H1 (cell line): ENCODE data around the gene PPARA. TPM values are rescaled to one million over a fixed set of nuclear protein-coding genes. Genes with fewer than 3 reads are reported as not detected.

Experiments used
- CTCF ChIA-PET: fragments of 300-600 bp; sonication (Branson Sonifier 250); formaldehyde crosslinking; loops from one replicate; lab custom pipeline; 2021; ENCODE audit not compliant: partially characterized antibody; lab: Charles Lee
- POLR2A ChIA-PET: fragments of 300-600 bp; sonication (Branson Sonifier 250); formaldehyde crosslinking; loops from one replicate; lab custom pipeline; 2021; ENCODE audit warnings: inconsistent platforms; ENCODE audit not compliant: partially characterized antibody; lab: Charles Lee
- DNase-seq, 2 experiments: peaks; one replicate each; pipeline versions ENCODE4 v3.0.0 to v3.0.0-alpha.2; 2010 to 2022; ENCODE audit warnings: low spot score in 2 of 2, low read depth in 1 of 2, mixed read lengths in 1 of 2
- FAIRE-seq: peaks from 2 replicates; lab custom pipeline; 2011; peaks lifted over from hg19 to GRCh38; lab: Jason Lieb, UNC
- H2AFZ ChIP-seq: 2 replicates; pipeline ENCODE4 v1.8.1; 2012; ENCODE audit warnings: low read length, inconsistent platforms
- H2AK5ac ChIP-seq: 2 replicates; pipeline ENCODE4 v1.6.1; 2013; ENCODE audit warnings: low read depth, low read length
- H2BK120ac ChIP-seq: replicated peaks from 2 replicates; pipeline ENCODE3; 2013; ENCODE audit warnings: low read depth, low read length, inconsistent platforms
- H2BK12ac ChIP-seq: 2 replicates; pipeline ENCODE4 v1.6.1; 2013; ENCODE audit warnings: low read depth, low read length
- H2BK15ac ChIP-seq: 2 replicates; pipeline ENCODE4 v1.6.1; 2013; ENCODE audit warnings: low read length
- H2BK20ac ChIP-seq: 2 replicates; pipeline ENCODE4 v1.6.1; 2013; ENCODE audit warnings: low read length
- H2BK5ac ChIP-seq: 2 replicates; pipeline ENCODE4 v1.6.1; 2013; ENCODE audit warnings: low read depth, low read length
- H3K14ac ChIP-seq: 2 replicates; pipeline ENCODE4 v1.6.1; 2013; ENCODE audit warnings: inconsistent platforms; ENCODE audit not compliant: insufficient read length
- H3K18ac ChIP-seq: 2 replicates; pipeline ENCODE4 v1.6.1; 2013; ENCODE audit warnings: low read length; ENCODE audit errors: extremely low read depth
- H3K23ac ChIP-seq: 2 replicates; pipeline ENCODE4 v1.6.1; 2013; ENCODE audit warnings: inconsistent platforms; ENCODE audit not compliant: insufficient read length
- H3K23me2 ChIP-seq: 2 replicates; pipeline ENCODE4 v1.6.1; 2013; ENCODE audit warnings: low read depth, low read length
- H3K27ac ChIP-seq: 2 replicates; pipeline ENCODE4 v1.6.1; 2011; ENCODE audit warnings: low read depth, low read length, inconsistent platforms
- H3K27me3 ChIP-seq, 4 experiments: replicated peaks in 1 of 4; 1 replicate in 1 of 4; 2 replicates in 3 of 4; pipeline versions ENCODE4 v1.6.1 to v1.8.1; 2011 to 2013; ENCODE audit warnings: low read length in 3 of 4, mild to moderate bottlenecking in 3 of 4, inconsistent platforms in 2 of 4, mixed read lengths in 2 of 4, moderate library complexity in 1 of 4; ENCODE audit not compliant: control insufficient read depth in 3 of 4, insufficient read depth in 3 of 4; ENCODE audit errors: extremely low read depth in 1 of 4
- H3K36me3 ChIP-seq, 4 experiments: 2 replicates each; pipeline versions ENCODE4 v1.6.1 to v1.8.1; 2011 to 2013; ENCODE audit warnings: mild to moderate bottlenecking in 4 of 4, low read length in 3 of 4, moderate library complexity in 2 of 4, control low read depth in 1 of 4, inconsistent platforms in 1 of 4; ENCODE audit not compliant: insufficient read depth in 4 of 4, control insufficient read depth in 2 of 4
- H3K4ac ChIP-seq: replicated peaks from 2 replicates; pipeline ENCODE3; 2013; ENCODE audit warnings: low read length, low read depth, mixed read lengths, inconsistent platforms; ENCODE audit not compliant: insufficient read length
- H3K4me1 ChIP-seq, 4 experiments: replicated peaks in 1 of 4; 1 replicate in 1 of 4; 2 replicates in 3 of 4; pipeline versions ENCODE4 v1.6.1 to v1.8.1; 2011 to 2013; ENCODE audit warnings: low read length in 3 of 4, inconsistent platforms in 2 of 4, mixed read lengths in 1 of 4; ENCODE audit not compliant: insufficient read depth in 4 of 4, control insufficient read depth in 3 of 4
- H3K4me2 ChIP-seq, 2 experiments: 2 replicates each; pipeline versions ENCODE4 v1.6.1 to v1.8.1; 2011 to 2013; ENCODE audit warnings: low read depth in 2 of 2, low read length in 2 of 2, control low read depth in 1 of 2, inconsistent platforms in 1 of 2, mild to moderate bottlenecking in 1 of 2; ENCODE audit not compliant: insufficient read depth in 1 of 2
- H3K4me3 ChIP-seq, 4 experiments: fragments of 200-600, 300-600 bp in 1 of 4; sonication (generic), shearing (Covaris generic), sonication (Bioruptor Twin) in 1 of 4; 2 replicates each; pipeline versions ENCODE4 v1.5.1 to v1.8.1; 2011 to 2016; ENCODE audit warnings: low read length in 4 of 4, low read depth in 3 of 4, control low read depth in 2 of 4, inconsistent platforms in 2 of 4, mild to moderate bottlenecking in 2 of 4, mixed read lengths in 1 of 4, moderate library complexity in 1 of 4; ENCODE audit not compliant: insufficient read depth in 2 of 4; ENCODE audit errors: extremely low read depth in 1 of 4
- H3K56ac ChIP-seq: replicated peaks from 2 replicates; pipeline ENCODE3; 2013; ENCODE audit warnings: low read depth, mild to moderate bottlenecking, mixed read lengths, low read length, inconsistent platforms; ENCODE audit not compliant: insufficient read length
- H3K79me1 ChIP-seq: 2 replicates; pipeline ENCODE4 v1.6.1; 2013; ENCODE audit warnings: low read depth, low read length, control low read depth
- H3K79me2 ChIP-seq, 2 experiments: 2 replicates each; pipeline versions ENCODE4 v1.6.1 to v1.8.1; 2012 to 2013; ENCODE audit warnings: low read length in 2 of 2, mild to moderate bottlenecking in 2 of 2, inconsistent platforms in 1 of 2; ENCODE audit not compliant: insufficient read depth in 2 of 2, control insufficient read depth in 1 of 2
- H3K9ac ChIP-seq, 4 experiments: replicated peaks in 1 of 4; 1 replicate in 1 of 4; 2 replicates in 3 of 4; pipeline versions ENCODE4 v1.6.1 to v1.8.1; 2011 to 2013; ENCODE audit warnings: low read depth in 3 of 4, low read length in 3 of 4, control low read depth in 2 of 4, mild to moderate bottlenecking in 2 of 4, moderate library complexity in 2 of 4, inconsistent platforms in 1 of 4; ENCODE audit errors: extremely low read depth in 1 of 4
- H3K9me3 ChIP-seq, 2 experiments: 2 replicates each; pipeline versions ENCODE4 v1.6.1 to v1.8.1; 2012 to 2013; ENCODE audit warnings: mild to moderate bottlenecking in 2 of 2, moderate library complexity in 2 of 2, control low read depth in 1 of 2, inconsistent platforms in 1 of 2, low read depth in 1 of 2, low read length in 1 of 2, mixed read lengths in 1 of 2; ENCODE audit not compliant: insufficient read depth in 2 of 2
- H4K20me1 ChIP-seq, 2 experiments: replicated peaks in 1 of 2; 2 replicates each; pipeline versions ENCODE3 to v1.8.1; 2011 to 2013; ENCODE audit warnings: inconsistent platforms in 2 of 2, low read length in 2 of 2, mild to moderate bottlenecking in 1 of 2; ENCODE audit not compliant: insufficient read depth in 2 of 2, control insufficient read depth in 1 of 2
- H4K5ac ChIP-seq: 2 replicates; pipeline ENCODE4 v1.6.1; 2013; ENCODE audit warnings: low read length, low read depth, mixed read lengths, inconsistent platforms; ENCODE audit not compliant: insufficient read length
- H4K8ac ChIP-seq: 2 replicates; pipeline ENCODE4 v1.8.0; 2013; ENCODE audit warnings: mild to moderate bottlenecking, moderate library complexity, low read length, inconsistent platforms; ENCODE audit not compliant: insufficient read depth; ENCODE audit errors: extremely low read depth
- H4K91ac ChIP-seq: replicated peaks from 2 replicates; pipeline ENCODE3; 2013; ENCODE audit warnings: low read length, mixed read lengths, inconsistent platforms; ENCODE audit not compliant: insufficient read length
- ATF2 ChIP-seq: IDR thresholded peaks from 2 replicates; pipeline ENCODE4 v1.6.1; 2012; ENCODE audit warnings: low read length, inconsistent platforms
- BCL11A ChIP-seq, 2 experiments: IDR thresholded peaks; one replicate each; pipeline ENCODE4 v1.6.1; 2011; ENCODE audit warnings: low read depth in 2 of 2, low read length in 2 of 2, mild to moderate bottlenecking in 2 of 2
- CREB1 ChIP-seq: IDR thresholded peaks from 2 replicates; pipeline ENCODE4 v1.6.1; 2012; ENCODE audit warnings: inconsistent platforms
- JUN ChIP-seq: IDR thresholded peaks from 2 replicates; pipeline ENCODE4 v1.6.1; 2011; ENCODE audit warnings: low read depth, mild to moderate bottlenecking, improper control_type of control experiment, low read length
- POU5F1 ChIP-seq: IDR thresholded peaks from 2 replicates; pipeline ENCODE4 v1.6.1; 2011; ENCODE audit warnings: low read depth, mild to moderate bottlenecking, low read length, moderate library complexity
- RFX5 ChIP-seq: IDR thresholded peaks from 2 replicates; pipeline ENCODE4 v1.6.1; 2011; ENCODE audit warnings: low read depth, low read length, improper control_type of control experiment, borderline replicate concordance
- RNF2 ChIP-seq: fragments of 200-900, 300-1000 bp; sonication (generic); IDR thresholded peaks from 2 replicates; pipeline ENCODE4 v1.7.1; 2016; ENCODE audit warnings: borderline replicate concordance, low read depth, mild to moderate bottlenecking, antibody characterized with exemption, low read length; ENCODE audit not compliant: poor library complexity, severe bottlenecking; ENCODE audit errors: missing control alignments
- RXRA ChIP-seq: IDR thresholded peaks from 2 replicates; pipeline ENCODE4 v1.6.1; 2011; ENCODE audit warnings: low read depth, mild to moderate bottlenecking, low read length, moderate library complexity; ENCODE audit not compliant: insufficient read depth
- SIX5 ChIP-seq: IDR thresholded peaks from 2 replicates; pipeline ENCODE4 v1.6.1; 2011; ENCODE audit warnings: mild to moderate bottlenecking, low read depth, low read length
- TEAD4 ChIP-seq: IDR thresholded peaks from 2 replicates; pipeline ENCODE4 v1.6.1; 2012; ENCODE audit warnings: low read depth, low read length, inconsistent platforms, mixed read lengths
- WGBS, 2 experiments: shearing (Covaris generic) in 1 of 2; methylation state at CpG; one replicate each; pipeline versions ENCODE4 v1.1.6 to v1.1.7; 2013 to 2015; ENCODE audit warnings: low lambda C conversion rate in 2 of 2, mixed read lengths in 2 of 2, inconsistent platforms in 1 of 2, low coverage in 1 of 2, missing lambda C conversion rate in 1 of 2; ENCODE audit not compliant: insufficient replicate concordance in 2 of 2, insufficient coverage in 1 of 2, insufficient read length in 1 of 2; ENCODE audit errors: extremely low coverage in 1 of 2, missing lambda C conversion rate in 1 of 2; 5-methylcytosine and 5-hydroxymethylcytosine counted together
- polyA plus RNA-seq, 7 experiments: library from polyadenylated mRNA; depleted of rRNA in 3 of 7; stranded (reverse) in 5 of 7; unstranded in 2 of 7; fragments of >200 nt in 5 of 7; fragments of 200-250 nt in 2 of 7; gene quantifications; 1 replicate in 5 of 7; 2 replicates in 1 of 7; 4 replicates in 1 of 7; pipeline versions ENCODE4 v1.2.1 to v1.2.3, GENCODE V29; 2011 to 2013; ENCODE audit warnings: missing spikeins in 2 of 7, mixed read lengths in 2 of 7
- total RNA-seq: library from RNA; stranded (reverse); fragmentation: NEBNext Ultra II Directional; extraction: Animal tissue kit (Norgen Biotek cat#: 25700); gene quantifications from 2 replicates; pipeline ENCODE4 v1.2.1, GENCODE V29; 2021

Gene PPARA
- total and polyA plus RNA-seq, 2 of the 8 experiments (the other 6 are each of a cell fraction or from before 2014, with no cell fraction given) = 3.1 to 8.2 TPM

- Histone ChIP-seq H4K91ac (no peak overlapping the region), H4K5ac (no peak overlapping the region), H2BK15ac (no peak overlapping the region), H3K14ac (no peak overlapping the region), H4K20me1 (peaks cover 1 to 3% of the 10 kb centered on the region in 2 experiments), H3K27ac (no peak overlapping the region), H3K4me2 (no peak overlapping the region), H3K4ac (no peak overlapping the region), H3K36me3 (no peaks in the 10 kb centered on the region), H3K18ac (no peak overlapping the region), H3K9me3 (no peaks in the 10 kb centered on the region), H2BK12ac (no peak overlapping the region), H3K23me2 (no peaks in the 10 kb centered on the region), H4K8ac (no peak overlapping the region), H3K56ac (no peak overlapping the region), H2BK5ac (no peak overlapping the region), H3K79me1 (no peaks in the 10 kb centered on the region), H2BK20ac (no peak overlapping the region), H3K79me2 (no peaks in the 10 kb centered on the region), H2AK5ac (no peak overlapping the region), H3K4me3 (no peak overlapping the region), H2AFZ (no peak overlapping the region), H3K9ac (no peak overlapping the region), H3K27me3 (peaks cover 0 to 2% (median 0%) of the 10 kb centered on the region in 4 experiments; a peak in 1 of 7 replicates), H3K23ac (no peak overlapping the region), H2BK120ac (no peak overlapping the region), H3K4me1 (no peaks in the 10 kb centered on the region)
- WGBS, 2 experiments = 86% methylated on average over 8 of the region's 11 CpGs; no CpG with 5 or more reads in 1 of the 2 experiments
- no peak for DNase-seq
- CTCF ChIA-PET = no interaction called here
- no peak for FAIRE-seq
- TF ChIP-seq ATF2 (no peak), SIX5 (no peak), RFX5 (no peak), CREB1 (no peak), RNF2 (no peak), TEAD4 (no peak), JUN (no peak), BCL11A (IDR thresholded peaks at IDR 0.05; ENCODE audit: low read depth in 2 of 2, low read length in 2 of 2) (no peak), POU5F1 (no peak), RXRA (no peak)
- POLR2A ChIA-PET = interaction anchor here (0.7 kb wide), 1 partner anchor 20 kb away, joined by 3 read pairs; no protein-coding TSS in a partner anchor
Measured at GRCh38 chr22:46163557-46163888, 13.2 kb downstream of the PPARA start.
